ENCODE measurements around the gene LRRC4B. TPM values are rescaled to one million over a fixed set of nuclear protein-coding genes. Genes with fewer than 3 reads are reported as not detected.
"Not testable (repeated sequence)": the region's sequence is repeated elsewhere in the genome, so short reads cannot be mapped to it uniquely, and the experiment has no call there.

The LRRC4B gene
- polyA plus RNA-seq (not detected in 3 replicates), polyA minus RNA-seq (not detected in 3 replicates)
- not detected for polyA plus RNA-seq (2011; ENCODE audit: low read depth)
- polyA plus RNA-seq (2011; cell fraction: cytosol; rRNA removed) = not detected in 2 replicates
- polyA plus RNA-seq (2011; cell fraction: nucleus; rRNA removed) = not detected in 2 replicates
- polyA plus RNA-seq (2012; ENCODE audit: low replicate concordance) = 0.03 TPM in 1 of 2 replicates, not detected in the other
- not detected for polyA minus RNA-seq (2011; cell fraction: cytosol; rRNA and poly(A)+ RNA removed)
- polyA minus RNA-seq (2011; cell fraction: nucleus; rRNA and poly(A)+ RNA removed) = not detected in 2 replicates

DNA sequence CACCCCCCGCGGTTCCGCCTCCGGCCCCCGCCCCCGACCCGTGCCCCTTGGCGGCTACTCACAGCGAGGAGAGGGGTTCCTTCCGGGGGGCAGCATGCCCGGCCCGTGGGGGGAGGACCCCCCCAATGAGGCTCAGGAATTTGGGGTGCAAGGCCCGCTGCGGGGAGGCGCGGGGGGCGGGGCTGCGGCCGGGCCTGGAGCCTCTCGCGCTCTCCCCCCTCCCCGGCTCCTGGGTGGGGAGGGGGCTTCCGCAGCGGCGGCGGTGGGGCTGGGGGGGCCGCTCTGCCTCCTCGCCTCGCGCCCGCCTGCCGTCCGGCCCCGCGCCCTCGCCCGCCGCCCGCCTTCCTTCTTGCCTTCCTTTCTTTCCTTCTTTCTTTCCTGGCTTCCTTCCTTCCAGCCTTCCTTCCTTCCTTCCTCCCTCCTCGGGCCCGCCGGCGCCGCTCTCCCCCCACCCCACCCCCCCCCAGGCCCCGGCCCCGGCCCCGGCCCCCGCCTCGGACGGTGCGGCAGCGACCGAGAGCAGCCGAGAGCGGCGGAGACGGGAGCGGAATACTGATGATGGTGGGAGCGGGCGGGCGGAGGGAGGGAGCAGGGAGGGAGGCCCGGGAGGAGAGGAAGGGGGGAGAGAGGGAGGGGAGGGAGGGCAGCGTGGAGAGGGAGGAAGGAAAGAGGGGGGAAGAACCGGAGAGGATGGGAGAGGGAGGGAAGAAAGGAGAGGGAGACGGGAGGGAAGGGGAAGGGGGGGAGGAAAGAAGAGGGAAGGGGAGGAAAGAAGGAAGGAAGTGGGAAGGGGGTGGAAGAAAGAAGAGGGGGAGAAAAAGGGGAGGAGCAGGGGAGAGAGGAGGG is at the start of gene LRRC4B:
LRRC4B (minus strand) TSS at position 554 of the 846 bp plus-strand sequence. CDS start 19,597 bp downstream, outside the sequence.
- no peak for FAIRE-seq
- H4K20me1 ChIP-seq (ENCODE audit: control insufficient read depth, extremely low read depth, insufficient read depth, low read length) = no peaks in the 10 kb centered on the region
- H3K9me3 ChIP-seq (ENCODE audit: control insufficient read depth, low read depth, low read length) = no peaks in the 10 kb centered on the region
- no peak for TF ChIP-seq EZH2 (IDR thresholded peaks at IDR 0.05; ENCODE audit: low read length)
- TF ChIP-seq, protein P1, sequence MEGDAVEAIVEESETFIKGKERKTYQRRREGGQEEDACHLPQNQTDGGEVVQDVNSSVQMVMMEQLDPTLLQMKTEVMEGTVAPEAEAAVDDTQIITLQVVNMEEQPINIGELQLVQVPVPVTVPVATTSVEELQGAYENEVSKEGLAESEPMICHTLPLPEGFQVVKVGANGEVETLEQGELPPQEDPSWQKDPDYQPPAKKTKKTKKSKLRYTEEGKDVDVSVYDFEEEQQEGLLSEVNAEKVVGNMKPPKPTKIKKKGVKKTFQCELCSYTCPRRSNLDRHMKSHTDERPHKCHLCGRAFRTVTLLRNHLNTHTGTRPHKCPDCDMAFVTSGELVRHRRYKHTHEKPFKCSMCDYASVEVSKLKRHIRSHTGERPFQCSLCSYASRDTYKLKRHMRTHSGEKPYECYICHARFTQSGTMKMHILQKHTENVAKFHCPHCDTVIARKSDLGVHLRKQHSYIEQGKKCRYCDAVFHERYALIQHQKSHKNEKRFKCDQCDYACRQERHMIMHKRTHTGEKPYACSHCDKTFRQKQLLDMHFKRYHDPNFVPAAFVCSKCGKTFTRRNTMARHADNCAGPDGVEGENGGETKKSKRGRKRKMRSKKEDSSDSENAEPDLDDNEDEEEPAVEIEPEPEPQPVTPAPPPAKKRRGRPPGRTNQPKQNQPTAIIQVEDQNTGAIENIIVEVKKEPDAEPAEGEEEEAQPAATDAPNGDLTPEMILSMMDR (optimal IDR thresholded peaks at IDR 0.05 in 1 of 3, IDR thresholded peaks at IDR 0.05 in 1 of 3, conservative IDR thresholded peaks at IDR 0.05 in 1 of 3; ENCODE audit: extremely low read depth in 1 of 3, insufficient read depth in 2 of 3, low read length in 3 of 3) = no peak
- no peaks in the 10 kb centered on the region for H3K9me1 ChIP-seq (ENCODE audit: control insufficient read depth, extremely low read depth, insufficient read depth, low read length)
- H3K27ac ChIP-seq (ENCODE audit: control insufficient read depth, insufficient read depth, low read length) = no peak within 1 kb of the TSS
- H3K9ac ChIP-seq (ENCODE audit: control insufficient read depth, extremely low read depth, insufficient read depth, low read length) = no peak within 1 kb of the TSS
- H3K36me3 ChIP-seq (ENCODE audit: control insufficient read depth in 2 of 2, extremely low read depth in 1 of 2, insufficient read depth in 2 of 2, low read length in 2 of 2) = no peaks in the 10 kb centered on the region
- H3K4me1 ChIP-seq (ENCODE audit: control insufficient read depth, extremely low read depth, insufficient read depth, low read length) = no peaks in the 10 kb centered on the region
- no peaks in the 10 kb centered on the region for H3K79me2 ChIP-seq (ENCODE audit: control insufficient read depth, insufficient read depth, low read length)
- peaks cover 45% of the 10 kb centered on the region for H3K27me3 ChIP-seq (ENCODE audit: control insufficient read depth, extremely low read depth, insufficient read depth, low read length)
- H3K4me2 ChIP-seq (ENCODE audit: control insufficient read depth, extremely low read depth, insufficient read depth, low read depth, low read length) = no peak within 1 kb of the TSS
- H2AFZ ChIP-seq (ENCODE audit: control insufficient read depth, low read length) = no peak within 1 kb of the TSS
- no peak within 1 kb of the TSS for H3K4me3 ChIP-seq (ENCODE audit: control insufficient read depth in 2 of 3, extremely low read depth in 1 of 3, insufficient read depth in 2 of 3, low read depth in 1 of 3, low read length in 3 of 3)
- dilution Hi-C loops (cut with MboI; ENCODE audit: extremely low pct_ligation_motif_present, low sequenced_read_pairs) = no loop called here
- no peak for DNase-seq (ENCODE audit: low read depth, low spot score)

GRCh38 chr19:50612504-50613404 is 44.5 kb upstream of the LRRC4B start:
- H3K79me2 ChIP-seq (ENCODE audit: control insufficient read depth, insufficient read depth, low read length); dilution Hi-C loops (cut with MboI; ENCODE audit: extremely low pct_ligation_motif_present, low sequenced_read_pairs); H2AFZ ChIP-seq (ENCODE audit: control insufficient read depth, low read length); H3K9me1 ChIP-seq (ENCODE audit: control insufficient read depth, extremely low read depth, insufficient read depth, low read length); H3K4me3 ChIP-seq (ENCODE audit: control insufficient read depth in 2 of 3, extremely low read depth in 1 of 3, insufficient read depth in 2 of 3, low read depth in 1 of 3, low read length in 3 of 3); H3K27me3 ChIP-seq (ENCODE audit: control insufficient read depth, extremely low read depth, insufficient read depth, low read length); DNase-seq (ENCODE audit: low read depth, low spot score); FAIRE-seq; H4K20me1 ChIP-seq (ENCODE audit: control insufficient read depth, extremely low read depth, insufficient read depth, low read length); H3K9me3 ChIP-seq (ENCODE audit: control insufficient read depth, low read depth, low read length); H3K4me1 ChIP-seq (ENCODE audit: control insufficient read depth, extremely low read depth, insufficient read depth, low read length); H3K27ac ChIP-seq (ENCODE audit: control insufficient read depth, insufficient read depth, low read length); H3K36me3 ChIP-seq (ENCODE audit: control insufficient read depth in 2 of 2, extremely low read depth in 1 of 2, insufficient read depth in 2 of 2, low read length in 2 of 2); H3K9ac ChIP-seq (ENCODE audit: control insufficient read depth, extremely low read depth, insufficient read depth, low read length); H3K4me2 ChIP-seq (ENCODE audit: control insufficient read depth, extremely low read depth, insufficient read depth, low read depth, low read length): not testable (repeated sequence)
